ENCODE results near the gene SLC25A22. TPM values are rescaled to one million over a fixed set of nuclear protein-coding genes. Genes with fewer than 3 reads are reported as not detected.

Gene SLC25A22
- total and polyA plus RNA-seq, 9 of the 15 experiments (the other 6 are each of a cell fraction or from before 2014, with no cell fraction given): 0.41 to 55.4 (median 11.4) TPM

DNA sequence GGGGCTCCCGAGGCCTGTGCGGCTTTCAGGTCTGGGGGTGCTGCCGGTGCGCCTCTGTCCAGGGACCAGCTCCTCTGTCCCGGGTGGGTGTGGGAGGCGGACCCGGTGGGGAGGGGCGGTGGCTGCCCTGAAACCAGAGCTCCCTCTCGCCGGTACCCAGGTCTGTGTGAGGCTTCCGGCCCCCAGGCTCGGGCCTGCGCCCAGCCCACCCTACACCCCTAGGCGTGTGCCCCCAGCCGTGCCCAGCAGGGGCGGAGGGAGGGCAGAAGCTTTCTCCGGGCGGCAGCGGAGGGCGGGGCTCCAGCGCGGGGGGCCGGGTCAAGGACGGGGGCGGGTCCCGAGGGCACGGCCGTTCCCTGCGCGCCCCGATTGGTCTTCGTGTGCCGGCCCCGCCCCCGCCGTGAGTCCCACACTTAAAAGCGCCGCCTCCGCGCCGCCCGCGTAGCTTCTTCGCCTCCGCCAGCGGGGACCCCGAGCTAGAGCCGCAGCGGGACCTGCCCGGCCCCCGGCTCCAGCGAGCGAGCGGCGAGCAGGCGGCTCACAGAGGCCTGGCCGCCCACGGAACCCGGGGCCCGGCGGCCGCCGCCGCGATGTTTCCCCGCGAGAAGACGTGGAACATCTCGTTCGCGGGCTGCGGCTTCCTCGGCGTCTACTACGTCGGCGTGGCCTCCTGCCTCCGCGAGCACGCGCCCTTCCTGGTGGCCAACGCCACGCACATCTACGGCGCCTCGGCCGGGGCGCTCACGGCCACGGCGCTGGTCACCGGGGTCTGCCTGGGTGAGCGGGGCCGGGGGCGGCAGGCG is 21.2 kb upstream of the SLC25A22 start:
- H3K9me1 ChIP-seq (ENCODE audit: control insufficient read depth, insufficient read depth, low read length): peaks cover 6% of the 10 kb centered on the region
- peaks cover 13% of the 10 kb centered on the region for H4K20me1 ChIP-seq (replicated peaks; ENCODE audit: control insufficient read depth, insufficient read depth, low read length)
- H3K4me3 ChIP-seq: peak overlapping the region; percentile 89
- CTCF ChIA-PET (ENCODE audit: low intra/inter-chr PET ratio): no interaction called here
- H2AFZ ChIP-seq (ENCODE audit: low read depth, low read length): peak overlapping the region; percentile 93
- BruUV-seq (replicated peaks): no TSS peak
- H3K4me1 ChIP-seq (replicated peaks in 1 of 2; ENCODE audit: control insufficient read depth in 2 of 2, insufficient read depth in 2 of 2, low read length in 2 of 2): peaks cover 11 to 67% of the 10 kb centered on the region in 2 experiments; a peak in 4 of 5 replicates
- in situ Hi-C loops (cut with MboI): no loop called here
- no peaks in the 10 kb centered on the region for H3K9me3 ChIP-seq (replicated peaks; ENCODE audit: control insufficient read depth, insufficient read depth, low read depth, low read length)
- POLR2A ChIA-PET: interaction anchor here (0.6 to 5.2 kb wide), 15 partner anchors 8 to 259 kb away, joined by 3 to 36 read pairs (median 5); partner anchors contain the start of genes CD151, CRACR2B, LMNTD2 and POLR2L
- FAIRE-seq (no peak), DNase-seq (ENCODE audit: extremely low read depth in 1 of 4, low spot score in 3 of 4) (peak; percentile 85 to 95 (median 90)), ATAC-seq (peak; percentile 88)
- under 1% methylated on average over 46 of the region's 96 CpGs for WGBS (ENCODE audit: insufficient coverage, low coverage, missing lambda C conversion rate)
- peak overlapping the region; percentile 92 for H3K27ac ChIP-seq (ENCODE audit: extremely low read depth, low read depth, low read length)
- peaks cover 25% of the 10 kb centered on the region for H3K79me2 ChIP-seq (ENCODE audit: control insufficient read depth, insufficient read depth, low read length)
- peak overlapping the region; percentile 87 to 100 for H3K9ac ChIP-seq (ENCODE audit: insufficient read depth in 1 of 2, low read depth in 2 of 2, low read length in 2 of 2)
- no peaks in the 10 kb centered on the region for H3K27me3 ChIP-seq (ENCODE audit: control insufficient read depth in 2 of 2, insufficient read depth in 2 of 2, low read length in 2 of 2)
- H3K4me2 ChIP-seq (ENCODE audit: insufficient read depth, low read length): peak overlapping the region; percentile 86
- peaks cover 31% of the 10 kb centered on the region; the same call in 1 of the 3 replicates for H3K36me3 ChIP-seq (ENCODE audit: control insufficient read depth, insufficient read depth, low read length)
- intact Hi-C loops (cut with micrococcal nuclease): no loop called here
- peak; percentile 60; the same call in 1 of the 2 replicates for TF ChIP-seq MBD2 (IDR thresholded peaks at IDR 0.05; ENCODE audit: borderline replicate concordance, low read depth)
- peak; percentile 27 for TF ChIP-seq HMGN3 (IDR thresholded peaks at IDR 0.05; ENCODE audit: borderline replicate concordance, extremely low read depth, insufficient read length, low read depth, low read length)
- no peak for TF ChIP-seq HDGF (IDR thresholded peaks at IDR 0.05)
- TF ChIP-seq, protein P1, sequence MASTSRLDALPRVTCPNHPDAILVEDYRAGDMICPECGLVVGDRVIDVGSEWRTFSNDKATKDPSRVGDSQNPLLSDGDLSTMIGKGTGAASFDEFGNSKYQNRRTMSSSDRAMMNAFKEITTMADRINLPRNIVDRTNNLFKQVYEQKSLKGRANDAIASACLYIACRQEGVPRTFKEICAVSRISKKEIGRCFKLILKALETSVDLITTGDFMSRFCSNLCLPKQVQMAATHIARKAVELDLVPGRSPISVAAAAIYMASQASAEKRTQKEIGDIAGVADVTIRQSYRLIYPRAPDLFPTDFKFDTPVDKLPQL (IDR thresholded peaks at IDR 0.05; ENCODE audit: extremely low read depth, insufficient read length): peak; percentile 49
- no peak for TF ChIP-seq FOXK1 (CRISPR knock-in tag; IDR thresholded peaks at IDR 0.05; ENCODE audit: borderline replicate concordance)
- TF ChIP-seq PTBP1 (IDR thresholded peaks at IDR 0.05; ENCODE audit: low read depth, low read length): no peak
- no peak for TF ChIP-seq TEAD2 (tag; IDR thresholded peaks at IDR 0.05)
- no peak for TF ChIP-seq ZBTB8A (IDR thresholded peaks at IDR 0.05; ENCODE audit: partially characterized antibody)
- TF ChIP-seq HDAC2 (IDR thresholded peaks at IDR 0.05): no peak
- TF ChIP-seq, protein P2, sequence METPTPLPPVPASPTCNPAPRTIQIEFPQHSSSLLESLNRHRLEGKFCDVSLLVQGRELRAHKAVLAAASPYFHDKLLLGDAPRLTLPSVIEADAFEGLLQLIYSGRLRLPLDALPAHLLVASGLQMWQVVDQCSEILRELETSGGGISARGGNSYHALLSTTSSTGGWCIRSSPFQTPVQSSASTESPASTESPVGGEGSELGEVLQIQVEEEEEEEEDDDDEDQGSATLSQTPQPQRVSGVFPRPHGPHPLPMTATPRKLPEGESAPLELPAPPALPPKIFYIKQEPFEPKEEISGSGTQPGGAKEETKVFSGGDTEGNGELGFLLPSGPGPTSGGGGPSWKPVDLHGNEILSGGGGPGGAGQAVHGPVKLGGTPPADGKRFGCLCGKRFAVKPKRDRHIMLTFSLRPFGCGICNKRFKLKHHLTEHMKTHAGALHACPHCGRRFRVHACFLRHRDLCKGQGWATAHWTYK (CRISPR knock-in tag; IDR thresholded peaks at IDR 0.05): 0 out of 2 replicates have a peak, but pooled peaks have one; percentile 66
- TF ChIP-seq, protein P3, sequence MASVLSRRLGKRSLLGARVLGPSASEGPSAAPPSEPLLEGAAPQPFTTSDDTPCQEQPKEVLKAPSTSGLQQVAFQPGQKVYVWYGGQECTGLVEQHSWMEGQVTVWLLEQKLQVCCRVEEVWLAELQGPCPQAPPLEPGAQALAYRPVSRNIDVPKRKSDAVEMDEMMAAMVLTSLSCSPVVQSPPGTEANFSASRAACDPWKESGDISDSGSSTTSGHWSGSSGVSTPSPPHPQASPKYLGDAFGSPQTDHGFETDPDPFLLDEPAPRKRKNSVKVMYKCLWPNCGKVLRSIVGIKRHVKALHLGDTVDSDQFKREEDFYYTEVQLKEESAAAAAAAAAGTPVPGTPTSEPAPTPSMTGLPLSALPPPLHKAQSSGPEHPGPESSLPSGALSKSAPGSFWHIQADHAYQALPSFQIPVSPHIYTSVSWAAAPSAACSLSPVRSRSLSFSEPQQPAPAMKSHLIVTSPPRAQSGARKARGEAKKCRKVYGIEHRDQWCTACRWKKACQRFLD (CRISPR knock-in tag; IDR thresholded peaks at IDR 0.05): 0 out of 2 replicates have a peak, but pooled peaks have one; percentile 23
- TF ChIP-seq YY1 (IDR thresholded peaks at IDR 0.05; ENCODE audit: borderline replicate concordance in 1 of 3, control insufficient read depth in 1 of 3, extremely low read depth in 1 of 3, insufficient read depth in 3 of 3, insufficient read length in 1 of 3, insufficient replicate concordance in 2 of 3, low read depth in 1 of 3, low read length in 2 of 3): peak in 1 of 3 experiments; percentile 37
- no peak for TF ChIP-seq ZNF444 (CRISPR knock-in tag; IDR thresholded peaks at IDR 0.05)
- peak; percentile 56; the same call in 1 of the 2 replicates for TF ChIP-seq TCF7 (IDR thresholded peaks at IDR 0.05; ENCODE audit: borderline replicate concordance)
- peak; percentile 42 for TF ChIP-seq RBBP5 (IDR thresholded peaks at IDR 0.05; ENCODE audit: borderline replicate concordance, insufficient read depth, low read length, poor library complexity, severe bottlenecking)
- TF ChIP-seq ZNF12 (CRISPR knock-in tag; IDR thresholded peaks at IDR 0.05): no peak
- TF ChIP-seq RAD21 (CRISPR knock-in tag; conservative IDR thresholded peaks at IDR 0.05 in 1 of 2, IDR thresholded peaks at IDR 0.05 in 1 of 2): no peak

All from K562 (cell line).